NCI-H2029 treated with DMSO at 0.1 percent for 48 hours (cell line): ENCODE data around the gene FADS1.

Experiments
- DNase-seq: peaks from one replicate; lab custom pipeline; 2025; lab: John Stamatoyannopoulos, UW

The FADS1 gene

GRCh38 chr11:61760946-61761345 is 55.9 kb downstream of the FADS1 start:
- no peak for DNase-seq

- no peak for DNase-seq
These were observed 59.5 kb downstream of the FADS1 start for GRCh38 chr11:61757213-61757862.

DNA sequence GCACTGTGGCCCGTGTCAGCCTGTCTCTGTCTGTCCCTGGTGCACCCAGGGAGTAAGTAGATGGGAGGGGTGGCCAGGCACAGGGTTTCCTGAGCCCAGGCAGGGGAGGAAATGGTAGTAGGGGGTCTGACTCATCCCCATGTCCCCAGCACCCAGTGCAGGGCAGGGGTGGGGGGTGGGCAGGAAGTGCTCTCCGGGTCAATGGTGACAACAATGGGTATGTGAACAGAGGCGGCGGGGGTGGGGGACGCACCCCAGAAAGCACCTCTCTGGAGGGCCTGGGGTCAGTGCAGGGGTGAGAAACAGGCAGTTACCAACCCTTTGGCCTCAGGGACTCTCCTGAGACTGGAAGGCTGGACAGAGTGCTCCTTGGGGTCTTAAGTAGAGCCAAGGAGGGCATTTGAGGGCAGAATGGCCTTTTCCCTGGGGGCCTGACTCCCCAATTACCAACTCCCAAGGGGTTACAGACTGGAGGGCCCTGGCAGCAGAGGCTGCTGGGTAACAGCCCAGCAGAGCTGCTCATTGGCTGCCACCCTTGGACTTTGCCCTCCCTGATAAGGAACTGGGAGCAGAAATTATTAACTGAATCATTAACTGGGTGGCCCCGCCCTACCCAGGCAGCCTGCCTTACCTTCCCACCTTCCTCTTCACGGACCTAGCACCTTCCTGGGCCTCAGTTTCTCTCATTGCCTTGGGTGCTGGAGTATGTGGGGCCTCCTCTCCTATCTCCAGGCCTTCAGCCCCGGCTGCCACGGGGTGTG is 60.2 kb downstream of the FADS1 start:
- DNase-seq, result no peak

GRCh38 chr11:61756147-61756451 is 60.7 kb downstream of the FADS1 start:
- no peak for DNase-seq

DNA sequence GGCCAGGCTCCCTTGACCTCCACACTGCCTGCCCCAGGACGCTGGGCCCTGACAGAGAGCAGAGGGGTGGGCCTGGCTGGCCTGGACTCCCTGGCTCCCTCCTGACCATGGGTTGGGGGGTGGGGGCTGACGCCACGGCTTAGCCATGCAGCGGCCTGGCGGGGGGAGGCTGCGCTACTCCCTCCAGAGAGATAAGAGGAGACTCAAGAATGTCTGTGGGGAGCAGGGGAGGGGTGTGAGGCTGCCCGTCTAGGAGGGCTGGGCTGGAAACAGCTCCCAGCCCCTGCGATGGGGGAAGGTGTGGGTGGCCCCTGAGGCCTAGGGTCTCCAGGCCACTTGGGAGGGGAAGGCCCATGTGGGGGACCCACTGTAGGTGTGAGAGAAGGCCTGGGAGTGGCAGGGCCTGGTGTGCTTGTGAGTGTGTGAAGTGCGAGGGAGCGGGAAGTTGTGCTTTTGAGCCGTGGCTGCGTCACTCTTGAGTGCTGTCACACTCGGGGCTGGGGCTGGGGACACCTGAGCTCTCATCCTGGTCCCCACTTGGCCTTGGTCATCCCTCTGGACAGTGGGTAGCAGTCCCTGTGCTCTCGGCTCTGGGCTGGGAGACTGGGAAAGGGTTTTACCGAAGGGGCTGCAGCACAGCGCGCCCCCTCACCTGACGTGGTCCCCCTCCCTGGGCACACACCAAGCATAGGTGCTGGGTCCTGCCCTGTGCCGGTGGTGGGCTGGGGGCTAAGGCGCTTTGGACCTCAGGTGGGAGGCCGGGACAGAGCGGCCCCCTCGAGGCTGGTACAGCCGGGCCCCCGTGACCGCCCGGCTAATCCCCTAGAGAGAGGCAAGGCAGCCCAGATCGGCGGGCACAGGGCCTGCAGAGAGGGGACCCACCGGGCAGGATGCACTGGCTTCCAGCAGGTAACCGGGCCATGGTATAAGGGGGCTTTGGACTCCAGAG is 62.0 kb downstream of the FADS1 start:
- no peak for DNase-seq

GRCh38 chr11:61753672-61754071 is 63.1 kb downstream of the FADS1 start:
- no peak for DNase-seq

GRCh38 chr11:61752925-61753521 is 63.8 kb downstream of the FADS1 start:
- no peak for DNase-seq

GRCh38 chr11:61752117-61752924 is 64.5 kb downstream of the FADS1 start, which contains the start of gene MYRF:
Gene MYRF, plus strand, starts transcription at chr11:61752636. Its CDS starts 109 bp downstream, at chr11:61752745.
- peak; percentile 1 for DNase-seq

DNA sequence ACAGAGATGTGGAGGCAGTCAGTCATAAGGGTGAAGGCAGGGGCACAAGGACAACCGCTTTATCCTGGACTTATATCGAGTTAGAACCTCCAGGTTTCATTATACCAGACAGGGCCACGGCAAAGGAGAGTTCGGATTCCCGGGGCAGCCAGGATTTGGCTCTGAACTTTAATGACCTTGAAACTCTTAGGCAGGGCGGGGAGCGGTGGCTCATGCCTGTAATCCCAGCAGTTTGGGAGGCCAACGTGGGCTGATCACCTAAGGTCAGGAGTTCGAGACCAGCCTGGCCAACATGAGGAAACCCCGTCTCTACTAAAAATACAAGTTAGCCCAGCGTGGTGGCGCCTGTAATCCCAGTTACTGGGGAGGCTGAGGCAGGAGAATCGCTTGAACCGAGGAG is 65.4 kb downstream of the FADS1 start:
- DNase-seq, result no peak

- DNase-seq, result no peak
These were observed 66.1 kb downstream of the FADS1 start for GRCh38 chr11:61750631-61751273.
